ENCODE results near the gene FAM120B.
A peak's percentile ranks its signal among the peaks of the same experiment; 100 is the strongest.

FAM120B gene

GRCh38 chr6:170289180-170289931 lies 17.2 kb upstream of the FAM120B start:
- TF ChIP-seq TAF1 (IDR thresholded peaks at IDR 0.05; ENCODE audit: borderline replicate concordance, low read depth, low read length) (no peak), POLR2AphosphoS5 (IDR thresholded peaks at IDR 0.05; ENCODE audit: low read depth, low read length) (no peak), POLR2A (IDR thresholded peaks at IDR 0.05; ENCODE audit: low read depth, low read length) (no peak)
- FAIRE-seq (peak; percentile 17), DNase-seq (ENCODE audit: insufficient read length) (no peak)

GRCh38 chr6:170289951-170290295 lies 16.6 kb upstream of the FAM120B start:
- TF ChIP-seq POLR2AphosphoS5 (IDR thresholded peaks at IDR 0.05; ENCODE audit: low read depth, low read length), result no peak
- TF ChIP-seq TAF1 (IDR thresholded peaks at IDR 0.05; ENCODE audit: borderline replicate concordance, low read depth, low read length), result no peak
- no peak for TF ChIP-seq POLR2A (IDR thresholded peaks at IDR 0.05; ENCODE audit: low read depth, low read length)

GRCh38 chr6:170290296-170291128 lies 16.0 kb upstream of the FAM120B start, which contains the start of gene DLL1:
Gene DLL1 (minus strand): TSS chr6:170291078. CDS start chr6:170290139, 939 bp downstream.
- peak; percentile 17 for FAIRE-seq

More at GRCh38 chr6:170289951-170290295, 16.6 kb upstream of the FAM120B start:
- no peak for DNase-seq (ENCODE audit: insufficient read length)
- FAIRE-seq, result no peak

GRCh38 chr6:170291271-170292110 lies 15.1 kb upstream of the FAM120B start:
- peak; percentile 14 for FAIRE-seq
- TF ChIP-seq POLR2A (IDR thresholded peaks at IDR 0.05; ENCODE audit: low read depth, low read length) (no peak), TAF1 (IDR thresholded peaks at IDR 0.05; ENCODE audit: borderline replicate concordance, low read depth, low read length) (no peak)
- no peak for DNase-seq (ENCODE audit: insufficient read length)

More at GRCh38 chr6:170290296-170291128, 16.0 kb upstream of the FAM120B start, which contains the start of gene DLL1:
- no peak for TF ChIP-seq POLR2A (IDR thresholded peaks at IDR 0.05; ENCODE audit: low read depth, low read length)
- no peak for TF ChIP-seq POLR2AphosphoS5 (IDR thresholded peaks at IDR 0.05; ENCODE audit: low read depth, low read length)
- no peak for TF ChIP-seq TAF1 (IDR thresholded peaks at IDR 0.05; ENCODE audit: borderline replicate concordance, low read depth, low read length)
- no peak for DNase-seq (ENCODE audit: insufficient read length)

GRCh38 chr6:170292111-170292406 lies 14.5 kb upstream of the FAM120B start:
- DNase-seq (ENCODE audit: insufficient read length), result no peak
- TF ChIP-seq TAF1 (IDR thresholded peaks at IDR 0.05; ENCODE audit: borderline replicate concordance, low read depth, low read length), result no peak
- no peak for FAIRE-seq

- FAIRE-seq (no peak), DNase-seq (ENCODE audit: insufficient read length) (no peak)
- no peak for TF ChIP-seq TAF1 (IDR thresholded peaks at IDR 0.05; ENCODE audit: borderline replicate concordance, low read depth, low read length)
- TF ChIP-seq POLR2A (IDR thresholded peaks at IDR 0.05; ENCODE audit: low read depth, low read length), result no peak
- no peak for TF ChIP-seq POLR2AphosphoS5 (IDR thresholded peaks at IDR 0.05; ENCODE audit: low read depth, low read length)
Measured at GRCh38 chr6:170292407-170293158, 14.0 kb upstream of the FAM120B start.

- no peak for DNase-seq (ENCODE audit: insufficient read length)
- no peak for FAIRE-seq
- TF ChIP-seq POLR2A (IDR thresholded peaks at IDR 0.05; ENCODE audit: low read depth, low read length) (no peak), TAF1 (IDR thresholded peaks at IDR 0.05; ENCODE audit: borderline replicate concordance, low read depth, low read length) (no peak), POLR2AphosphoS5 (IDR thresholded peaks at IDR 0.05; ENCODE audit: low read depth, low read length) (no peak)
Measured at GRCh38 chr6:170293341-170294231, 13.0 kb upstream of the FAM120B start.

GRCh38 chr6:170294298-170294730 lies 12.2 kb upstream of the FAM120B start:
- TF ChIP-seq POLR2A (IDR thresholded peaks at IDR 0.05; ENCODE audit: low read depth, low read length) (no peak), POLR2AphosphoS5 (IDR thresholded peaks at IDR 0.05; ENCODE audit: low read depth, low read length) (no peak), TAF1 (IDR thresholded peaks at IDR 0.05; ENCODE audit: borderline replicate concordance, low read depth, low read length) (no peak)
- no peak for DNase-seq (ENCODE audit: insufficient read length)
- no peak for FAIRE-seq

GRCh38 chr6:170294813-170295509 lies 11.6 kb upstream of the FAM120B start:
- TF ChIP-seq TAF1 (IDR thresholded peaks at IDR 0.05; ENCODE audit: borderline replicate concordance, low read depth, low read length), result no peak
- no peak for TF ChIP-seq POLR2AphosphoS5 (IDR thresholded peaks at IDR 0.05; ENCODE audit: low read depth, low read length)
- no peak for TF ChIP-seq POLR2A (IDR thresholded peaks at IDR 0.05; ENCODE audit: low read depth, low read length)
- DNase-seq (ENCODE audit: insufficient read length) (no peak), FAIRE-seq (peak; percentile 73)

All from GM12892 (cell line).